GM12891 (cell line): ENCODE measurements around the gene TMEM196.

Source experiments
- POLR2A ChIP-seq: IDR thresholded peaks from 2 replicates; pipeline ENCODE4 v1.6.1; 2011; ENCODE audit warnings: low read depth, low read length, control low read depth
- POLR2AphosphoS5 ChIP-seq: IDR thresholded peaks from 2 replicates; pipeline ENCODE4 v1.6.1; 2011; ENCODE audit warnings: low read depth, low read length, control low read depth
- TAF1 ChIP-seq: IDR thresholded peaks from 2 replicates; pipeline ENCODE4 v1.6.1; 2011; ENCODE audit warnings: low read depth, low read length, control low read depth

- TF ChIP-seq POLR2A (no peak), POLR2AphosphoS5 (no peak), TAF1 (no peak)
These were observed 3.6 kb upstream of the TMEM196 start for GRCh38 chr7:19776981-19777380.
